Muscle layer of colon (tissue), 2 donors: ENCODE data around the gene TLE2.

Source experiments
- H3K27ac ChIP-seq: one replicate; pipeline ENCODE4 v1.7.0; 2013; ENCODE audit warnings: low read depth, mild to moderate bottlenecking, low read length, moderate library complexity
- H3K27me3 ChIP-seq, 2 donors: one replicate each; pipeline ENCODE4 v1.7.0; 2013; ENCODE audit warnings: low read length in 2 of 2, mild to moderate bottlenecking in 2 of 2; ENCODE audit not compliant: insufficient read depth in 2 of 2, control insufficient read depth in 1 of 2
- H3K36me3 ChIP-seq: one replicate; pipeline ENCODE4 v1.7.0; 2013; ENCODE audit warnings: mild to moderate bottlenecking, low read length; ENCODE audit not compliant: insufficient read depth
- H3K4me1 ChIP-seq: one replicate; pipeline ENCODE4 v1.7.0; 2013; ENCODE audit warnings: mild to moderate bottlenecking, low read length; ENCODE audit not compliant: insufficient read depth
- H3K4me3 ChIP-seq, 2 donors: one replicate each; pipeline ENCODE4 v1.7.0; 2013; ENCODE audit warnings: low read length in 2 of 2, low read depth in 1 of 2, mild to moderate bottlenecking in 1 of 2, moderate library complexity in 1 of 2
- H3K9ac ChIP-seq: one replicate; pipeline ENCODE4 v1.7.0; 2013; ENCODE audit warnings: low read length
- H3K9me3 ChIP-seq: one replicate; pipeline ENCODE4 v1.7.0; 2013; ENCODE audit warnings: mild to moderate bottlenecking, low read length
- donor health status: abdominal sarcoma.
- donor health status: Adenocarcinoma of cecum.

The TLE2 gene

GRCh38 chr19:3034656-3035541 is 5.8 kb upstream of the TLE2 start:
- H3K27ac ChIP-seq: peak overlapping the region; percentile 74
- H3K9me3 ChIP-seq: no peaks in the 10 kb centered on the region
- H3K9ac ChIP-seq: peak overlapping the region; percentile 78
- H3K4me3 ChIP-seq: peak overlapping the region; percentile 53 to 76
- H3K36me3 ChIP-seq: no peaks in the 10 kb centered on the region
- H3K4me1 ChIP-seq: peaks cover 16% of the 10 kb centered on the region
- H3K27me3 ChIP-seq: no peaks in the 10 kb centered on the region

DNA sequence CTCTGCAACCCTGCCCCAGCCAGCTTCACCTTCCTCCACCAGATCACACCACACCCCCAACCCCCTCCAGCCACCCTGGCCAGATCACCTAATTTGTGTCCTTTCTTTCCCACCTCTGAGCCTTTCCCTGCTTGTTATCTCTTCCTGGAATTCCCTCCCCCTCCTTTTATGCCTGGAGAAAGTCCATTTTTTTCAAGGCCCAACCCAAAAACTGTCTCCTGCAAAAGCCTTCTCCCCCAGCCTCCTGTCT is 5.3 kb upstream of the TLE2 start:
- Histone ChIP-seq H3K27ac (peak overlapping the region; percentile 74), H3K9ac (no peak overlapping the region), H3K4me3 (no peak overlapping the region), H3K27me3 (no peaks in the 10 kb centered on the region), H3K36me3 (no peaks in the 10 kb centered on the region), H3K9me3 (no peaks in the 10 kb centered on the region), H3K4me1 (peaks cover 16% of the 10 kb centered on the region)

DNA sequence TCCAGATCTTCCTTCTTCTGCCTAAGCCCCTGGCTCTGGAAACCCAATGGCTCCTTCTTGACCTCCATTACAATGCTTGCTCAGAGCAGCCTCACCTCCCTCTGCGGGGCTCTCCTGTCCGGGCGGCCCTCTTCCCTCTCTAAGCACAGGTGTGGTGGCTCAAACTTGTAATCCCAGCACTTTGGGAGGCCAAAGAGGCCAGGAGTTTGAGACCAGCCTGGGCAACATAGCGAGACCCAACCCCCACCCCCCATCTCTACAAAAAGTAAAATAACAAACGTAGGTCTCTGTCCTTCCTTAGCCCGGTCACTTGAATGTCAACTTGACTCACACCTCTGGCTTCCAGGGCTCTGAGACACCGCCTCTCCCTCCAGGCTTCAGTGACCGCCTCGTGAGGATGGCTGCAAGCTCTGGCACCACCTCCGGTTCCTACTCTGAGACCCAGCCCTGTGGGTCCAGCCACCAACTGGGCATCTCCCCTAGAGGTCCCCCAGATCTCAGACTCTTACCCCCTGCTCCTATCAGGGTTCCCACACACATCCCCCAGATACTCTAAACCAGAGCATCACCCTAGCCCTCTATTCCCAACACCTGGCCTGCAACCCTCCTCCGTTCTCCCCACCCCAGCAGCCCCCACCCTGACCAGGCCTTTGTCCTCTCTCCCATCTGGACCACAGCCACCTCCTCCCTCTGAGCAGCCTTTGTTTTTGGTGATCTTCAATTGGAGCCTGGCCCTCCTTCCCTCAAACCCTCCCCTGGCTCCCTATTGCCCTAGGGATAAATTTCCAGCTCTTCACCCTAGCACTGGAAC is 4.7 kb upstream of the TLE2 start:
- Histone ChIP-seq H3K4me3 (no peak overlapping the region), H3K9ac (no peak overlapping the region), H3K27me3 (no peaks in the 10 kb centered on the region), H3K9me3 (no peaks in the 10 kb centered on the region), H3K36me3 (no peaks in the 10 kb centered on the region), H3K27ac (peak overlapping the region; percentile 23), H3K4me1 (peaks cover 16% of the 10 kb centered on the region)

GRCh38 chr19:3031607-3031867 is 2.5 kb upstream of the TLE2 start:
- Histone ChIP-seq H3K4me3 (no peak overlapping the region), H3K9me3 (no peaks in the 10 kb centered on the region), H3K36me3 (no peaks in the 10 kb centered on the region), H3K27ac (no peak overlapping the region), H3K27me3 (no peaks in the 10 kb centered on the region), H3K9ac (no peak overlapping the region), H3K4me1 (peaks cover 20% of the 10 kb centered on the region)

DNA sequence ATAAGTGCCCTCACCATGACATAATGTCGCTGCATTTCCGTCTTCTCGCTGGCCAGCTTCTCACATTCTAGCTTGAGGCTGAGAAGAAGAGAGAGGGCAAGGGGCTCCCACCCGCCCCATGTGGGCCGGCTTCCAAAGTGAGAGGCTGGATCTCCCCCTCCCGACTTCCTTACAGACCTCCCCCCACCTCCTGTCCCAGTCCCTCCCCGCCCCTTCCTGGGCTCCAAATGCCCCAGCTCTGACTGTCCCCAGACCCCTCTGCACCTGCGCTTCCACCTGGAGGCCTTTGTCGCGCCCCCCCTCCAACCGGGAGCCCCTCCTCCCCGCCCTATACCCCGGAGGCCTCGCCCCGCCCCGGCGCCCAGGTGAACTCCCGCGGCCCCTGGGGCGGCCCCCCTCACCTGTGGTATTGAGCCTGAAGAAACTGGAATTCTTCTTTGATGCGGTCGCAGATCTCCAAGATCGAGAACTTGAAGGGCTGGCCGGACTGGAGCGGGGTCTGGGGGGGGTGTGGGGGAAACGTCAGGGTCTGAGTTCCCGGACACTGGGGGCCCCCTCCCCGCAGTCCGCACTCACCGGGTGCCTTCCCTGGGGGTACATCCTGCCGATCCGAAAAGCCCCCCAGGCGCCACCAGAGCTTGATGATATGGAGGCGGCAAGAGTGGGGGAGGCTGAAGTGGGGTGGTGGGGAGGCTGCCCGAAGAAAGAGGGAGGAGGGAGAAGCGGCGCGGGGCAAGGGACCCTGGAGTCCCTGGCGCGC is 595 bp downstream of the TLE2 start:
- Histone ChIP-seq H3K36me3 (no peaks in the 10 kb centered on the region), H3K27me3 (no peaks in the 10 kb centered on the region), H3K27ac (peak overlapping the region; percentile 75), H3K4me3 (peak overlapping the region; percentile 60 to 96), H3K9me3 (no peaks in the 10 kb centered on the region), H3K4me1 (peaks cover 6% of the 10 kb centered on the region), H3K9ac (peak overlapping the region; percentile 53)

DNA sequence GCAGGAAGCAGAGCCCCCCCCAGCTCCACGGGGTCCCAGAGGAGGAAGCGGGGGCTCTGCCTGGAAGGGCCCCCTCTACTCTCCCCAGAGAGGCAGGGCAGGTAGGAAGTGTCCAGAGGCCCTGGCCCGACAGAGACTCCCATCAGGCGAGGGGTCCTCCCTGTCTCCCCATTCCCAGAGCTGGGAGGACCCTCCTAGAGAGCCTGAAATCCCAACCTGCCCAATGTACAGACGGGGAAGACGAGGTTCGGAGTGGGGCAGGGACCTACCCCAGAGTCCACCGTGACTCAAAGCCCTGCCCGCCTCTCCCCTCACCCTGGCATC is 1.1 kb downstream of the TLE2 start:
- H3K27ac ChIP-seq: no peak overlapping the region
- peaks cover 6% of the 10 kb centered on the region for H3K4me1 ChIP-seq
- no peak overlapping the region for H3K9ac ChIP-seq

DNA sequence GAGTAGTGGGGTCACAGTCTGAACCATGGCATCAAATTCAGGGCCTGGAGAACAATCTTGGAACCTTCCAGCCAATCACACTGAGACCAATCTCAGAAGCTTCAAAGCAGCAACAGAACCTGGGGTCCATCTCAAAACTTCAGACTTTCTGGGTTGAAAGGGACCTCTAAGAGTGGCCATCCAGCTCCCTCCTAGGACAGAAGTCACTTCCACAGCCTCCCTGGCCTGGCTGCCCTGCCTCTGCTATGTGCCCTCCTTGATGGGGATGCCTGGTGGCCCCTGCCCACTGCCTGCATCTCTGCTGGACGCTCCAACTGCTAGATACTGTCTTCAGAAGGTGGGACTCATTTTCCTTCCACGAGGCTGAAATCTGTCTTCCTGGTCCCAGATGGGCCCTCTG is 1.8 kb downstream of the TLE2 start:
- H3K27ac ChIP-seq: no peak overlapping the region
- no peak overlapping the region for H3K9ac ChIP-seq
- no peaks in the 10 kb centered on the region for H3K27me3 ChIP-seq
- H3K4me3 ChIP-seq: no peak overlapping the region
- no peaks in the 10 kb centered on the region for H3K36me3 ChIP-seq
- H3K9me3 ChIP-seq: no peaks in the 10 kb centered on the region
- peaks cover 6% of the 10 kb centered on the region for H3K4me1 ChIP-seq

More for the DNA sequence above, 1.1 kb downstream of the TLE2 start:
- H3K4me3 ChIP-seq: peak overlapping the region in 1 of 2 donors; percentile 60
- no peaks in the 10 kb centered on the region for H3K27me3 ChIP-seq
- H3K36me3 ChIP-seq: no peaks in the 10 kb centered on the region
- no peaks in the 10 kb centered on the region for H3K9me3 ChIP-seq

DNA sequence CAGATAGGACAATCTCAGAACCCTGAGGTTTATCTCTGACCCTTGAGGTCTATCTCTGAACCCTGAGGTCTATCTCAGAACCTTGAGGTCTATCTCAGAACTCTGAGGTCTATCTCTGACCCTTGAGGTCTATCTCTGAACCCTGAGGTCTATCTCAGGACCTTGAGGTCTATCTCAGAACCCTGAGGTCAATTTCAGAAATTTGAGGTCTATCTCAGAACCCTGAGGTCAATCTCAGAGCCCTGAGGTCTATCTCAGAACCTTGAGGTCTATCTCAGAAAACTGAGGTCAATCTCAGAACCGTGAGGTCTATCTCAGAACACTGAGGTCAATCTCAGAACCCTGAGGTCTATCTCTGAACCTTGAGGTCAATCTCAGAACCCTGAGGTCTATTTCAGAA is 2.3 kb downstream of the TLE2 start:
- no peak overlapping the region for H3K9ac ChIP-seq
- no peak overlapping the region for H3K4me3 ChIP-seq
- no peaks in the 10 kb centered on the region for H3K36me3 ChIP-seq
- H3K27ac ChIP-seq: no peak overlapping the region
- peaks cover 6% of the 10 kb centered on the region for H3K4me1 ChIP-seq
- H3K9me3 ChIP-seq: no peaks in the 10 kb centered on the region
- H3K27me3 ChIP-seq: no peaks in the 10 kb centered on the region

- no peaks in the 10 kb centered on the region for H3K27me3 ChIP-seq
- H3K4me3 ChIP-seq: no peak overlapping the region
- no peaks in the 10 kb centered on the region for H3K36me3 ChIP-seq
- no peaks in the 10 kb centered on the region for H3K9me3 ChIP-seq
- no peak overlapping the region for H3K9ac ChIP-seq
- peaks cover 6% of the 10 kb centered on the region for H3K4me1 ChIP-seq
- no peak overlapping the region for H3K27ac ChIP-seq
Observed at GRCh38 chr19:3025549-3025886, 3.6 kb downstream of the TLE2 start.

DNA sequence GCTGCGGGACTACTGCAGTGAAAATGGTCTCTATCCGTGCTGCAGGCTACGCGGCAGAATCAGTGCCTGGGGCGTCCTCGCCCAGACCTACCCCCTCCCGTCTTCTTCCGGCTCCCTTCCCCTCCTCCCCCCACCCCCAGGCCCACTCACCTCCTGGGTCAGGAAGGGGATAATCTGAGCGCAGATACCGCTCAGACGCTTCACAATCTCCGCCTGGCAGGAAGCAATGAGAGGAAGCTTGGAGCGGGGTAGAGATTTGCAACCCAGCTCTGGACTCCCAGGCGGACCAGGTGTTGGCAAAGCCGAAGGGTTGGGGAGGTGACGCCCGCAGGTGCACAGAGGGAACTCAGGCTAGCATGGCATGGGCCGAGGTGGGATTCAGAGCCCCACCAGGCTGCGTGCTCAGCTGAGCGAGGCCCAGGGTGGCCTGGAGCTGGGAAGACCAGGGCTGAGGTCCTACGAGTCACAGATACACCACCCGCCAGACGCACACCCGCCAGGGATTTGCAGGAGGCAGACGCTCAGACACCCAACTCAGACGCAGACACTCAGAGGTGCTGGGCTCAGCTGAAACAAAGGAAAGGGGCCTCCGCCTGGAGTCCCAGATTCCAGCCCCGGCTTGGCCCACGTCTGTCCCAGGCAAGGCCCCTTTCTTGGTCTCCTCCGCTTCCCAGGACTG is 4.1 kb downstream of the TLE2 start:
- Histone ChIP-seq H3K27ac (no peak overlapping the region), H3K27me3 (no peaks in the 10 kb centered on the region), H3K9me3 (no peaks in the 10 kb centered on the region), H3K9ac (no peak overlapping the region), H3K36me3 (no peaks in the 10 kb centered on the region), H3K4me1 (peaks cover 6% of the 10 kb centered on the region), H3K4me3 (no peak overlapping the region)

- H3K9ac ChIP-seq: no peak overlapping the region
- no peaks in the 10 kb centered on the region for H3K9me3 ChIP-seq
- no peak overlapping the region for H3K4me3 ChIP-seq
- H3K27ac ChIP-seq: no peak overlapping the region
- H3K36me3 ChIP-seq: no peaks in the 10 kb centered on the region
- H3K4me1 ChIP-seq: peaks cover 6% of the 10 kb centered on the region
- no peaks in the 10 kb centered on the region for H3K27me3 ChIP-seq
Observed at GRCh38 chr19:3024509-3024869, 4.6 kb downstream of the TLE2 start.
